GM15510 (cell line): ENCODE data around the gene ZBTB40.

ENCODE experiments used
- POLR2A ChIP-seq: IDR thresholded peaks from 3 replicates; pipeline ENCODE4 v1.6.1; 2011; ENCODE audit warnings: borderline replicate concordance; ENCODE audit not compliant: insufficient read length; ENCODE audit errors: extremely low read depth

The ZBTB40 gene

GRCh38 chr1:22576617-22577016 is 125.0 kb downstream of the ZBTB40 start:
- TF ChIP-seq POLR2A = no peak

GRCh38 chr1:22578732-22579361 is 127.2 kb downstream of the ZBTB40 start:
- no peak for TF ChIP-seq POLR2A

GRCh38 chr1:22579541-22580155 is 128.0 kb downstream of the ZBTB40 start:
- TF ChIP-seq POLR2A = no peak
